Esophagus muscularis mucosa (tissue), 4 donors: Measurements from ENCODE around the gene PIK3R6. TPM values are rescaled to one million over a fixed set of nuclear protein-coding genes. Genes with fewer than 3 reads are reported as not detected.
"Not testable (repeated sequence)": the region's sequence is repeated elsewhere in the genome, so short reads cannot be mapped to it uniquely, and the experiment has no call there.

Experiments used
- DNase-seq: peaks from one replicate; pipeline ENCODE4 v3.0.0-alpha.2; 2017; ENCODE audit errors: extremely low spot score
- H3K27ac ChIP-seq, 4 donors: fragments of 200-600 bp; sonication (generic); replicated peaks in 1 of 4; 1 replicate in 3 of 4; 2 replicates in 1 of 4; pipeline ENCODE4 v1.5.1; 2016 to 2019; ENCODE audit warnings: mild to moderate bottlenecking in 1 of 4
- H3K27me3 ChIP-seq, 4 donors: fragments of 200-600 bp; sonication (generic); one replicate each; pipeline versions ENCODE4 v1.5.1 to v1.6.0; 2016 to 2019
- H3K36me3 ChIP-seq, 4 donors: fragments of 200-600 bp; sonication (generic); one replicate each; pipeline ENCODE4 v1.5.1; 2016 to 2019
- H3K4me1 ChIP-seq, 4 donors: fragments of 200-600 bp; sonication (generic); one replicate each; pipeline ENCODE4 v1.5.1; 2016 to 2019
- H3K4me3 ChIP-seq, 4 donors: fragments of 200-600 bp; sonication (generic); 1 replicate in 2 of 4; 2 replicates in 2 of 4; pipeline ENCODE4 v1.5.1; 2016 to 2019; ENCODE audit warnings: mild to moderate bottlenecking in 4 of 4, moderate library complexity in 1 of 4
- H3K9me3 ChIP-seq, 4 donors: fragments of 200-600 bp; sonication (generic); 1 replicate in 3 of 4; 2 replicates in 1 of 4; pipeline ENCODE4 v1.5.1; 2016 to 2019
- CTCF ChIP-seq, 3 experiments: fragments of 200-600 bp in 2 of 3; fragments of 450-650 bp in 1 of 3; sonication (generic) in 2 of 3; IDR thresholded peaks; one replicate each; pipeline ENCODE4 v1.5.1; 2017 to 2019; ENCODE audit warnings: antibody characterized with exemption in 3 of 3, mild to moderate bottlenecking in 2 of 3, moderate library complexity in 1 of 3
- EP300 ChIP-seq: sonication (generic); formaldehyde crosslinking; IDR thresholded peaks from one replicate; pipeline ENCODE4 v1.6.1; 2017; ENCODE audit warnings: antibody characterized with exemption
- POLR2A ChIP-seq: fragments of 450-650 bp; IDR thresholded peaks from one replicate; pipeline ENCODE4 v1.6.1; 2017; ENCODE audit warnings: antibody characterized with exemption, moderate library complexity, mild to moderate bottlenecking, low read depth
- POLR2AphosphoS5 ChIP-seq, 2 donors: sonication (generic); formaldehyde crosslinking; IDR thresholded peaks; one replicate each; pipeline ENCODE4 v1.6.1; 2017; ENCODE audit warnings: antibody characterized with exemption in 2 of 2
- WGBS: methylation state at CpG from one replicate; pipeline ENCODE4 v1.1.5; 2018; 5-methylcytosine and 5-hydroxymethylcytosine counted together
- intact Hi-C: fragments of 100-400 bp; cut with DNase I; formaldehyde crosslinking; loops from one replicate; pipeline ENCODE4 v1.15.1; 2023
- total RNA-seq, 4 donors: library from RNA; depleted of rRNA; stranded (reverse); fragments of >200 nt; gene quantifications; one replicate each; pipeline versions ENCODE4 v1.1.0 to v1.2.1, GENCODE V29; 2016

Gene PIK3R6
- total RNA-seq, 4 donors from 2014 or later = 0.52 to 3.3 (median 1.8) TPM

GRCh38 chr17:8887834-8888703 lies 20.6 kb upstream of the PIK3R6 start:
- Histone ChIP-seq H3K27me3 (peaks cover 0 to 3% (median 0%) of the 10 kb centered on the region in 4 donors), H3K9me3 (no peaks in the 10 kb centered on the region), H3K27ac (no peak overlapping the region), H3K4me1 (peaks cover 0 to 5% (median 3%) of the 10 kb centered on the region in 4 donors), H3K36me3 (peaks cover 0 to 3% (median 0%) of the 10 kb centered on the region in 4 donors), H3K4me3 (no peak overlapping the region)
- WGBS = 86% methylated on average over 33 of the region's 39 CpGs
- DNase-seq = no peak
- TF ChIP-seq POLR2A (no peak), POLR2AphosphoS5 (IDR thresholded peaks at IDR 0.05) (no peak), EP300 (no peak), CTCF (IDR thresholded peaks at IDR 0.05) (peak in 1 of 3 experiments; percentile 26)
- intact Hi-C loops = no loop called here

- Histone ChIP-seq H3K27me3 (peaks cover 0 to 3% (median 0%) of the 10 kb centered on the region in 4 donors), H3K27ac (no peak overlapping the region), H3K4me1 (peaks cover 0 to 5% (median 3%) of the 10 kb centered on the region in 4 donors), H3K36me3 (peaks cover 0 to 3% (median 0%) of the 10 kb centered on the region in 4 donors), H3K9me3 (no peaks in the 10 kb centered on the region), H3K4me3 (no peak overlapping the region)
- intact Hi-C loops = no loop called here
- 93% methylated on average over 11 of the region's 11 CpGs for WGBS
- TF ChIP-seq POLR2AphosphoS5 (IDR thresholded peaks at IDR 0.05) (no peak), EP300 (no peak), CTCF (IDR thresholded peaks at IDR 0.05) (no peak)
- DNase-seq = no peak
These were observed 19.8 kb upstream of the PIK3R6 start for GRCh38 chr17:8887301-8887700.

- intact Hi-C loops = no loop called here
- WGBS = 84% methylated on average over 13 of the region's 23 CpGs
- no peak for DNase-seq
These were observed 18.7 kb upstream of the PIK3R6 start for GRCh38 chr17:8885967-8886684.

DNA sequence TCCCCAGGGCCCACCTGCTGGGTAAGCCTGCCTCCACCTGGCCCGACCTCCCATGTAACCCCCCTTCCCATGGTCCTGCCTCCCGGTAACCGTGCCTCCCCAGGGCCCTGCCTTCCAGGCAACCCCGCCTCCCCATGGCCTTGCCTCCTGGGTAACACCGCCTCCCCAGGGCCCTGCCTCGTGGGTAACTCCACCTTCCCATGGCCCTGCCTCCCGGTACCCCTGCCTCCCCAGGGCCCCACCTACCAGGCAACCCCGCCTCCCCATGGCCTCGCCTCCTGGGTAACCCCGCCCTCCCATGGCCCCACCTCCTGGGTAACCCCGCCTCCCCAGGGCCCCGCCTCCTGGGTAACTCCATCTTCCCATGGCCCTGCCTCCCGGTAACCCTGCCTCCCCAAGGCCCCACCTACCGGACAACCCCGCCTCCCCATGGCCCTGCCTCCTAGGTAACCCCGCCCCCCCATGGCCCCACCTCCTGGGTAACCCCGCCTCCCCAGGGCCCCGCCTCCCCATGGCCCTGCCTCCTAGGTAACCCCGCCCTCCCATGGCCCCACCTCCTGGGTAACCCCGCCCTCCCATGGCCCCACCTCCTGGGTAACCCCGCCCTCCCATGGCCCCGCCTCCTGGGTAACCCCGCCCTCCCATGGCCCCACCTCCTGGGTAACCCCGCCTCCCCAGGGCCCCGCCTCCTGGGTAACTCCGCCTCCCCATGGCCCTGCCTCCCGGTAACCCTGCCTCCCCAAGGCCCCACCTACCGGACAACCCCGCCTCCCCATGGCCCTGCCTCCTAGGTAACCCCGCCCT lies 17.9 kb upstream of the PIK3R6 start:
- intact Hi-C loops, H3K4me1 ChIP-seq, H3K27ac ChIP-seq, DNase-seq, H3K4me3 ChIP-seq, H3K27me3 ChIP-seq, H3K36me3 ChIP-seq, H3K9me3 ChIP-seq: not testable (repeated sequence)
- WGBS = 79% methylated on average over 22 of the region's 30 CpGs

More at GRCh38 chr17:8885967-8886684, 18.7 kb upstream of the PIK3R6 start:
- peaks cover 0 to 3% (median 0%) of the 10 kb centered on the region in 4 donors for H3K36me3 ChIP-seq
- TF ChIP-seq POLR2A (no peak), EP300 (no peak), POLR2AphosphoS5 (IDR thresholded peaks at IDR 0.05) (no peak), CTCF (IDR thresholded peaks at IDR 0.05) (no peak)
- H3K27ac ChIP-seq = no peak overlapping the region
- peaks cover 0 to 5% (median 3%) of the 10 kb centered on the region in 4 donors for H3K4me1 ChIP-seq
- no peaks in the 10 kb centered on the region for H3K9me3 ChIP-seq
- H3K27me3 ChIP-seq = peaks cover 0 to 3% (median 0%) of the 10 kb centered on the region in 4 donors
- H3K4me3 ChIP-seq = no peak overlapping the region
